NCI-H146 treated with DMSO at 0.1 percent for 48 hours (cell line): ENCODE measurements around the gene CXCL16.

Experiments
- DNase-seq: peaks from one replicate; lab custom pipeline; 2025; ENCODE audit not compliant: unreplicated experiment; lab: John Stamatoyannopoulos, UW

The CXCL16 gene

GRCh38 chr17:4753392-4753791, 13.7 kb upstream of the CXCL16 start:
- DNase-seq, result no peak

GRCh38 chr17:4751932-4752331, 12.2 kb upstream of the CXCL16 start:
- DNase-seq, result no peak

DNA sequence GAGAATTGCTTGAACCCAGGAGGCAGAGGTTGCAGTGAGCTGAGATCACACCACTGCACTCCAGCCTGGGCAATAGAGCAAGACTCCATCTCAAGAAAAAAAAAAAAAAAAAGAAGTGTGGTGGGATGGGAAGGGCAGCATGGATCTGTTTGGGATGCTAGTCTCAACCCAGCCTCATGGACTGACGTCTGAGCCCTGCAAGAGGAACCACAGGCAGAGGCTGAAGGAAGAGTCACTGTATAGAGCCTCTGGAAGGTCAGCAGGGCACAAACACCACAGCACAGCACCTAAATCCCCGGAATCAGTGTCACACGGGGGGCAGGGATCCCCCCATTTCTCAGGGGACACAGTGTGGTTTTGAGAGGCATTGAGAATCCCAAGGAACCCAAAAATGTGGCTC, 10.9 kb upstream of the CXCL16 start:
- no peak for DNase-seq

GRCh38 chr17:4748686-4749085, 9.0 kb upstream of the CXCL16 start:
- DNase-seq, result no peak

DNA sequence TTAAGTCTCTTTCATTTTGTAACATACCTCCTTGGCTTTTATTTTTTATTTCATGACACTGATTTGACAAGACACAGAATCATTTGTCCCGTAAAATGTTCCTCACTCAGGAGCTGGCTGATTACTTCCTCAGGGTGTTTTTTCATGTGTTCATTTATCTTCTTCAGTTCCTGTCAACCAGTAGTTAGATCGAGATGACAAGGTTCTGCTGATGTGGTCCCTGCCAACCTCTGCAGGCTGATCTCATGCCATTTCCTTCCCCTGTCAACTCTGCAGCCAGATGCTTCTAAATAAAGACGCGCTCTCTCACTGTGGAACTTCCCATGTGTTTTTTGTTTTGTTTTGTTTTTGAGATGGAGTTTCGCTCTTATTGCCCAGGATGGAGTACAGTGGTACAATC, 8.1 kb upstream of the CXCL16 start:
- no peak for DNase-seq

DNA sequence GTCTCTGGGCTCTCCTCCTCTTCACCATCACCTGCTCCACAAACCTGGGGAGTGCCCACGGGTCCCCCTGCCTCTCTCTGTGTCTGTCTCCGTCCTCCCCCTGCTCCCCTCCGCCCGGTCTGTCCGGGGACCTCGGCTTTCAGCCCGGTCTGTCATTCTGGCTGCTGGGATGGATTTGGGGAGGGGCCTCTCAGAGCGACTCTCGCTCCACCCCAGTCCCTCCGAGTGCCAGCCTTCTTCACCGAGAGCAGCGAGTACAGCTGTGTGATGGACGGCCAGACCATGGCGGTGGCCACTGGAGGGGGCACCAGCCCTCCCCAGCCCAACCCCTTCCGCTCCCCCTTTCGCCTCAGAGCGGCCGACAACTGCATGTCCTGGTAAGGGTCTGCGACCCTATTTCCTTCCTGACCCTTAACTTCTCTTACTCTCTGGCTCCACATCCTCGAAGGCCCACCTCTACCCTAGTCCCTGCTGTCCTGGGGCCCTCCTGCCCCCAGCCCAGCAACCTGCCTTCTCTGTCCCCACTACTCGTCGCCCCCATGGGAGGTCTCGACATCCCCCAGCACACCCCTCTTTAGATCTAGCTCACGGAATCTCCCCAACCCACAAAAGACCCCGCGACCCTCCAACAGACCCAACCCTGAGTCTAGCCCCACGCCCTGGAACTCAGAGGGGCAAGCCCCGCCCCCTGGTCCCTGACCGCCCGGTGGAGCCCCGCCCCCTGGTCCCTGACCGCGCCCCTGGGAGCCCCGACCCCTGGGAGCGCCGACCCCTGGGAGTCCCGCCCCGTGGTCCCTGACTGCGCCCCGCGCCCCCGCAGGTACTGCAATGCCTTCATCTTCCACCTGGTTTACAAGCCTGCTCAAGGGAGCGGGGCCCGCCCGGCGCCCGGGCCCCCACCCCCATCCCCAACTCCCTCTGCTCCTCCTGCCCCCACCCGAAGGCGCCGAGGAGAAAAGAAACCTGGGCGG, 5.6 kb upstream of the CXCL16 start:
- DNase-seq, result no peak

DNA sequence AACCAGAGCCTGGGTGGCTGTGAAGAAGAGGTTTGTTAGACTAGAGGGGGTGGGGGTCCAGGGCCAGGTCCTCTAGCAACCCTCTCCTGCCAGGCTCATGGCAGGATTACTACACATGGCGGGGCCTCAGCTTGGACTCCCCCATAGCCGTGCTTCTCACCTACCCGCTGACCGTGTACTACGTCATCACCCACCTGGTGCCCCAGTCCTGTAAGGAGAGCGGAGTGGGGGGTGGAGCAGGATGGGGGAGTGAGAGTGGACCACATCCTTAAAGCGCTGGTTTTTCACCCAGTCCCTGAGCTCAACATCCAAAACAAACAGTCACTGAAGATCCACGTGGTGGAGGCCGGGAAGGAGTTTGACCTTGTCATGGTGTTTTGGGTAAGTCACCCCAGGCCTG, 4.2 kb upstream of the CXCL16 start:
- DNase-seq, result no peak

DNA sequence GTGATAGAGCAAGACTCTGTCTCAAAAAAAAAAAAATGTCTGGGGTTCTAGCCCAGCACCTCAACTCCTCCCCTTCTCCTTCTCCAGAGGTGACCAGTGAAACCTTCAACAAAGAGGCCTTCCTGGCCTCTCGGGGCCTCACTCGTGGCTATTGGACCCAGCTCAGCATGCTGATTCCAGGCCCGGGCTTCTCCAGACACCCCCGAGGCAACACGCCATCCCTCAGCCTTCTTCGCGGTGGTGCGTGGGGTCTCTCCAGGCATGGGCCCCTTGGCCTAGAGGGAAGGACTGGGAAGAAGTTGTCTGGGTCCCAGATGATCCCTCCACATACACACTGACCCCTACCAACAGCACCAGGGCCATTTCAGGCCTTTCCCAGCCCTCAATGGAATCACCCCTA, 3.5 kb upstream of the CXCL16 start:
- DNase-seq, result no peak

DNA sequence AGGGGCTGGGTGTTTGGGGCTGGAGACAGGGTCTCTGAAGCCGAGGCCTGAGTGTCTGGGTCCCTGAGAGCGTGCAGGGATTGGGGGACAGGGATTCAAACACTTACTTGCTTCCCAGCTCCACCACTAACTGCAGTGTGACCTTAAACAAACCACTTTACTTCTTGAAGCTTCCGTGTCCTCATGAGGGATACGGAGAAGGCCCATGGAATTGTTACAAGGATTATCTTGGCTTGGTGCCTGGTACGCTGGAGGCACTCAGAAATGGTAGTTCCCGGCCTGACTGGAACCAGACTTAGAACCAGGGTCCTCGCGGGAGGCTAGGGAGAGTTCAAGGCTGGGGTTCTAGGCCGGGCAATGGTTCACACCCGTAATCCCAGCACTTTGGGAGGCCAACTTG, 2.9 kb upstream of the CXCL16 start:
- no peak for DNase-seq

- no peak for DNase-seq
These were observed 2.4 kb upstream of the CXCL16 start for GRCh38 chr17:4742133-4742532.

- no peak for DNase-seq
These were observed 1.8 kb upstream of the CXCL16 start for GRCh38 chr17:4741544-4741943.

DNA sequence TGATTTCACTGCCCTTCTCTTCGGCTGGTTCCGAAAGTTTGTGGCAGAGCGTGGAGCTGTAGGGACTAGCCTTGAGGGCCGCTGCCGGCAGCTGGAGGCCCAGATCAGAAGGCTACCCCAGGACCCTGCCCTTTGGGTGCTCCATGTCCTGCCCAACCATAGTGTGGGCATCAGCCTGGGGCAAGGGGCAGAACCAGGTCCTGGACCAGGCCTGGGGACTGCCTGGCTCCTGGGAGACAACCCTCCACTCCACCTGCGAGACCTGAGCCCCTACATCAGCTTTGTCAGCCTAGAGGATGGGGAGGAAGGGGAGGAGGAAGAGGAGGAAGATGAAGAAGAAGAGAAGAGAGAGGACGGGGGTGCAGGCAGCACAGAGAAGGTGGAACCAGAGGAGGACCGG, 856 bp upstream of the CXCL16 start:
- no peak for DNase-seq

DNA sequence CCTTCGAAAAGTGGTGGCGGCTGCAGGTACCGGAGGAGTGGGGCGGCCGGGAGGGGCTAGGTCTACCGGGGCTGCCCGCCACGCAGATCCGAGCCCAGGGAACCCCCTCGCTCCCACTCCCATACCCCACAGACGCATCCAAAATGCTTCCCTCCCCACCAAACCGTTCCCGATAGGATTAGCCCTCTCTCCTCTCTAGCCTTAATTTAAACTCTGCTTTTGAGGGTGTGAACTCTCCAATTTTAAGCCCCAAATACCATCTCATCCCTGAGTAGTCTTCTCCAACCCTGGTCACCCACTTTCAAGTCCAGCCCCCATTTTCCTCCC, 260 bp upstream of the CXCL16 start:
- no peak for DNase-seq

GRCh38 chr17:4738136-4739121, 1.3 kb downstream of the CXCL16 start:
- DNase-seq, result no peak

GRCh38 chr17:4735876-4736651, 3.7 kb downstream of the CXCL16 start:
- no peak for DNase-seq

- DNase-seq, result no peak
These were observed 4.8 kb downstream of the CXCL16 start for GRCh38 chr17:4734857-4735475.

GRCh38 chr17:4733073-4733531, 6.6 kb downstream of the CXCL16 start:
- no peak for DNase-seq

DNA sequence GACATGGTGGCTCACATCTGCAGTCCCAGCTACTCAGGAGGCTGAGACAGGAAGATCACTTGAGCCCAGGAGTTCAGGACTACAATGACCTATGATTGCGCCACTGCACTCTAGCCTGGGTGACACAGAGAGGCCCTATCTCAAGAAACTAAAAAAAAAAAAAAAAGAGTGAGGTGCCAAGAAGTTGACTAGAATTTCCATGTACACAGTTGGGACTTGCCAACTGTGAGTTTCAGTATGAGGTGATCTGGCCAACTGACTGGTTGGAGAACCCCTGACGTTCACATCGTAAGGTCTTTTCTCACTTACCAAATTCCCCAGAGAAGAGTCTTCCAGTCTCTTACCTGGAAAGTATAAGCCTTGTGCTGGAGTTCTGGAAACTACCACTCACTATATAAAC, 11.6 kb downstream of the CXCL16 start:
- DNase-seq, result no peak

DNA sequence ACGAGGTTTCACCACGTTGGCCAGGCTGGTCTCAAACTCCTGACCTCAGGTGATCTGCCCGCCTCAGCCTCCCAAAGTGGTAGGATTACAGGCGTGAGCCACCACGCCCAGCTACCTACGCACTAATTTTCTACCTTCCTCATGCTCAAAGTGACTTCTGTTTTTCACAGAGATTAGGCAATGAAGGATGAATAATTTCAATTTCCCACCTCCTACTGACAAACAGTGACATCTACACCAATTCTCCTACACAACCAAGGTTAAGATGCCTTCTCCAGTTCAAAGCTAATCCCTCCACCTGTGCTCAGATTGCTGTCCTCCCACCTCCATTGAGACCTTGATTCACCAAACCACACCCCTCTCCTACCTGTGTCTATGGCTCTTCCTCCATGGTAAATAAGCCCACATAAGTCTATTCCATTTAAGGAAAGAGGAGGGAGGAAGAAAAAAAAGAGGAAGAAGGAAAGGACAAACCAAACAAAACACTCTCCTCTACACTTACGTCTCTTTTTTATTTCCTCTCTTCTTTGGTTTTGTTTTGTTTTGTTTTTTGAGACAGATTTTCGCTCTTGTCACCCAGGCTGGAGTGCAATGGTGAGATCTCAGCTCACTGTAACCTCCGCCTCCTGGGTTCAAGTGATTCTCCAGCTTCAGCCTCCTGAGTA, 13.9 kb downstream of the CXCL16 start:
- no peak for DNase-seq

DNA sequence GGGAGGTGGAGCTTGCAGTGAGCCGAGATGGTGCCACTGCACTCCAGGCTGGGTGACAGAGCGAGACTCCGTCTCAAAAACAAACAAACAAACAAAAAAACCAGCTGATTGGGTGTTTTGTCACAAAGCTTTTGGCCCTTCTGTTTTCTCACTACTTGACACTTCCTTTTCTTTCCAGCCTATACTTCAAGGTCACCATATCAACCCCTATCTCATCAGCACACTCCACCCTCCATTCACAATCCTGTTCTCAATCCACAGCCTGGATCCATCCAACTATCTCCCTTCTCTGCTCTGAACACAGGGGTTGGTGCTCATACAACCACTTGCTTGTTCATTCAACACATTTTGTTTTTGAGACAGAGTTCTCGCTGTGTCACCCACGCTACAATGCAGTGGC, 15.1 kb downstream of the CXCL16 start:
- DNase-seq, result no peak
